Small intestine (tissue), 7 donors: ENCODE results near the gene HPCA. TPM values are rescaled to one million over a fixed set of nuclear protein-coding genes. Genes with fewer than 3 reads are reported as not detected.

Experiments
- DNase-seq, 2 donors: peaks; one replicate each; pipeline versions ENCODE4 v3.0.0 to v3.0.0-alpha.2; 2013
- FAIRE-seq: peaks from 2 replicates; lab custom pipeline; 2012; peaks lifted over from hg19 to GRCh38; lab: Jason Lieb, UNC
- H3K27ac ChIP-seq, 3 donors: one replicate each; pipeline ENCODE4 v1.5.1; 2013; ENCODE audit warnings: low read length in 2 of 3, mild to moderate bottlenecking in 2 of 3, control low read depth in 1 of 3, inconsistent platforms in 1 of 3, low read depth in 1 of 3, moderate library complexity in 1 of 3
- H3K27me3 ChIP-seq, 3 donors: one replicate each; pipeline ENCODE4 v1.6.1; 2013; ENCODE audit warnings: low read length in 3 of 3, inconsistent platforms in 1 of 3; ENCODE audit not compliant: control insufficient read depth in 3 of 3, insufficient read depth in 3 of 3
- H3K36me3 ChIP-seq, 3 donors: one replicate each; pipeline ENCODE4 v1.6.1; 2013; ENCODE audit warnings: low read length in 3 of 3, inconsistent platforms in 1 of 3, low read depth in 1 of 3, mild to moderate bottlenecking in 1 of 3, moderate library complexity in 1 of 3; ENCODE audit not compliant: control insufficient read depth in 3 of 3, insufficient read depth in 2 of 3
- H3K4me1 ChIP-seq, 3 donors: one replicate each; pipeline ENCODE4 v1.6.1; 2013; ENCODE audit warnings: low read length in 2 of 3, inconsistent platforms in 1 of 3, low read depth in 1 of 3, mild to moderate bottlenecking in 1 of 3, moderate library complexity in 1 of 3; ENCODE audit not compliant: control insufficient read depth in 3 of 3, insufficient read depth in 2 of 3
- H3K4me3 ChIP-seq, 3 donors: one replicate each; pipeline ENCODE4 v1.5.1; 2013; ENCODE audit warnings: low read length in 3 of 3, control low read depth in 1 of 3, inconsistent platforms in 1 of 3, low read depth in 1 of 3, mild to moderate bottlenecking in 1 of 3, moderate library complexity in 1 of 3
- H3K9me3 ChIP-seq, 2 donors: one replicate each; pipeline ENCODE4 v1.6.1; 2013; ENCODE audit warnings: low read depth in 1 of 2, low read length in 1 of 2; ENCODE audit not compliant: control insufficient read depth in 2 of 2, insufficient read depth in 1 of 2
- WGBS, 3 donors: extraction: QIAGEN DNeasy Blood & Tissue Kit; methylation state at CpG; one replicate each; pipeline ENCODE4 v1.1.7; 2013; 5-methylcytosine and 5-hydroxymethylcytosine counted together
- polyA plus RNA-seq, 4 donors: library from polyadenylated mRNA; stranded (reverse) in 3 of 4; unstranded in 1 of 4; fragments of 200-250 nt in 3 of 4; fragments of 120-200 nt in 1 of 4; gene quantifications; one replicate each; pipeline versions ENCODE4 v1.2.1 to v1.2.3, GENCODE V29; 2013
- donor health status: healthy with polysubstance abuse.
- donor health status: control.
- donor health status: control.
- donor health status: Bipolar disorder and iron deficiency.
- donor health status: healthy.

The HPCA gene
- polyA plus RNA-seq, 4 donors: 0.96 to 2.9 (median 1.6) TPM; not detected in 1

DNA sequence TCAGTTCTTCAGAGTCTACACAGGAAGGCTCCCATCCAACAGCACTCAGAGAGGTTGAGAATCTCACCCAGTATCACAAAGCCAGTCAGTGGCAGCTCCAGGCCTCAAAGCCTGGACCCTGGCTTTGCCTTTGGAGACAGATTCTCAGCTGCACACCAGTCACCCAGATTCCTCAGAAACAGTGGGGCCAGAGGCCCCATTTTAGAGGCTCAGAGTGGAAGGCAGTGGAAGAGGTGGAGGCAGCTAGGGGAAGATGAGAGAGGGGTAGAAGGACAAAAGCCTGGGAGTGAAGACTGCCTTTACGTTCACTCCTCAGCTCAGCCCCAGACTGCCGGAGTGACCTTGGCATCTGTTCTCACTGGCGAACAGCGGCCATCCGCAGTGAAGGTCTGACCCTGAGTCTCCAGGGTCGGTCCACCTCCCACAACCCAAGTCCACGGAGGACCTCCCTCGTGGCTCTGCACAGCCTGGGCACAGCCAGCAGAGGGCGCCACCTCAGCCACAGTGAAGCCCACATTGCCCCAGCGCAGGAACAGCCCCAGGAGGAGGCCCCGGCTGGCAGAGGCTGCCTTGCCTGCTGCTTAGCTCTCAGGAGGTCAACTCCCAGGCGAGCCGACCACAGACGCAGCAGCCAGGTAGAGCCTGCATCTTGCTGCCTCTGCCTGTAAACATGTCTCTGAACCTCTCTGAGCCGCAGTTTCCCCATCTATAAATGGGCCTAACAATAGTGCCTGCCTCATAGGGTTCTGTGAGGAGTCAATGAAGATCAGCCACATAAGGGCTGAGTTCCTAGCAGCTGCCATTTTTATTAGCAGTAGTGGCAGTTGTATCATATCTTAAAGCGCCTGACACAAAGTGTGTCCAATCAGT lies 9.7 kb upstream of the HPCA start:
- DNase-seq: peak; percentile 62 to 67
- Histone ChIP-seq H3K27ac (no peak overlapping the region), H3K27me3 (peaks cover 0 to 16% (median 5%) of the 10 kb centered on the region in 3 donors), H3K4me3 (no peak overlapping the region), H3K36me3 (no peaks in the 10 kb centered on the region), H3K9me3 (no peaks in the 10 kb centered on the region), H3K4me1 (no peaks in the 10 kb centered on the region)
- no peak for FAIRE-seq
- WGBS, 3 donors: 16 to 31% (median 25%) methylated on average over 16 of the region's 16 CpGs

DNA sequence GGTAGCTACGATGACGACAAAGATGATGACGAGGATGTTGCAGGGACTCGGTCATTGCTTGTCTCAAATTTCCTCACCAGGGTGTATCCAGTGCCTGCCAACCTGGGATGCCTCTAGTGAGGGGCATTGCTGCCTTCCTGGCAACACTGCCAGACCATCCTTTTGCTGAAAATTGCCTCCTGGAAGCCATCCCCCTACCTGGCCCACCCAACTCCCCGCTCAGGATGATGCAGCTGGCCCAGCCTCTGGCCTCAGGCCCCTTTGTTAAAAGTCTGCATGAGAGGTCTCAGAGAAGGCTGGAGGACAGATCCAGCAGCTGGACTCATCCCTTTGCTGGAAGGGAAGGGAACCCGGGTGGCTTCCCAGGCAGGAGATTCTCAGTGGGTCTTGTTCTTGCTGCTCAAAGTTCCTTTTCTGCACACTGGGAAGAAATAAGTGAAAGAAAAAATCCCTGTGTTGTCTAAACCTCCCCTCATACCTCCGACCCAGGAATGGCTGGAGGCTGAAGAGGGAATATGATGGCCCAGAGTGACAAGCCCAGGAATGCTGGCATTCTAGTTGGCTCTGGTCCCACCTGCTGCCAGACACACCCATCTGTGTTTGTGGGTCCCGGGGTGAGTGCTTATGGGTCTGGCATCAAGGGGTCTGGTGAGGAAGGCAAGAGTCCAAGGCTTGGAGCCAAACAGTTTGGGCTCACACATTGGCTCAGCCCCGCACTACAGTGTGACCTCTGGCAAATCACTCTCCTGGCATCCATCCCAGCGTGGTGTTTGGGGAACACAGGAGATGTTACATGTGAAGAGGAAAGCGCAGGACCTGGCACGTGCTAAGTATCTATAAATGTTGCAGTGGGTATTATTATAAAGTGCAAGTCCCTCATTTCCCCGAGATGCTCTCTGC lies 8.8 kb upstream of the HPCA start:
- H3K9me3 ChIP-seq: no peaks in the 10 kb centered on the region
- H3K4me3 ChIP-seq: no peak overlapping the region
- peaks cover 0 to 4% (median 0%) of the 10 kb centered on the region in 3 donors for H3K4me1 ChIP-seq
- DNase-seq (no peak), FAIRE-seq (no peak)
- WGBS, 3 donors: 53 to 72% (median 62%) methylated on average over 13 of the region's 13 CpGs
- H3K36me3 ChIP-seq: no peaks in the 10 kb centered on the region
- peaks cover 0 to 9% (median 0%) of the 10 kb centered on the region in 3 donors for H3K27me3 ChIP-seq
- no peak overlapping the region for H3K27ac ChIP-seq

DNA sequence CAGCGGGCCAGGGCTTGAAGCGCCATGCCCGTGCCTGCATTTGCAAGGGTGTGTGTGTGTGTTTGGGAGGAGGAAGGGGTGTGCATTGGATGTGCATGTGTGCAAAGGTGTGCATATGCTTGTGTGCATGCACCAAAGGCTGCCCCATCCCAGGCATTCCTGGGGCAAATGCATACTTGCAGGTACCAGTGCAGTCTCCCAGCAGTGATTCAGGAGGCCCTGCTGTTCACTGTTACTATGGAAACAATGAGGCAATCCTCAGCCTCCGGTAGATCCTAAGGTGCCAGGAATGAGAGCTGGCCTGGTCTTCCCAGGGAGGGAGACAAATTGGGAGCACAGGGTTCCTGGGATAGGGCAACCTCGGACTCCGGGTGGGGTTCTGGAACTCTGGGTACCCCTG lies 8.1 kb upstream of the HPCA start:
- H3K4me3 ChIP-seq: no peak overlapping the region
- no peaks in the 10 kb centered on the region for H3K36me3 ChIP-seq
- H3K27me3 ChIP-seq: peaks cover 0 to 9% (median 0%) of the 10 kb centered on the region in 3 donors
- H3K4me1 ChIP-seq: peaks cover 0 to 4% (median 0%) of the 10 kb centered on the region in 3 donors
- H3K27ac ChIP-seq: no peak overlapping the region
- 58 to 73% (median 72%) methylated on average over 6 of the region's 6 CpGs for WGBS, 3 donors
- H3K9me3 ChIP-seq: no peaks in the 10 kb centered on the region
- no peak for DNase-seq
- no peak for FAIRE-seq

DNA sequence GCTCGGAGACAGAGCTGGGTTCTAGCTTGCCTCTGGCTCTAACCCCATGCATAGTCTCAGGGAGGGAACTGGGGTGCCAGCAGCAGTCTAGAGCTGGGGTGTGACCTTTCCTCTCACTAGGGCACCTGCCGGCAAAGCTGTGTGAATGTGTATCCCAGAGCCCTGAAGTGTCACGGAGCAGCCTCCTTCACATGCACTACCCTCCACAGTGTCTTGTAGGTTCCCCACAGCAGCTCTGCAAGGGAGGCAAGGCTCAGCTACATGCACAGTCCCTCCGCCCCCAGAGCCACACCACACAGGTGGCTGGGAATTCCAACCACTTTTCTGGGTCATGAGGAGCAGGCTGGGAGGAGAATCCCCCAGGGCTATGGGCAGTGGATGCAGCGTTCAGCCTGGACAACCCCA lies 7.7 kb upstream of the HPCA start:
- Histone ChIP-seq H3K36me3 (no peaks in the 10 kb centered on the region), H3K4me1 (peaks cover 0 to 4% (median 0%) of the 10 kb centered on the region in 3 donors), H3K27ac (no peak overlapping the region), H3K27me3 (peaks cover 0 to 9% (median 0%) of the 10 kb centered on the region in 3 donors), H3K4me3 (no peak overlapping the region), H3K9me3 (no peaks in the 10 kb centered on the region)
- 62 to 73% (median 63%) methylated on average over 5 of the region's 5 CpGs for WGBS, 3 donors
- no peak for DNase-seq
- FAIRE-seq: no peak

DNA sequence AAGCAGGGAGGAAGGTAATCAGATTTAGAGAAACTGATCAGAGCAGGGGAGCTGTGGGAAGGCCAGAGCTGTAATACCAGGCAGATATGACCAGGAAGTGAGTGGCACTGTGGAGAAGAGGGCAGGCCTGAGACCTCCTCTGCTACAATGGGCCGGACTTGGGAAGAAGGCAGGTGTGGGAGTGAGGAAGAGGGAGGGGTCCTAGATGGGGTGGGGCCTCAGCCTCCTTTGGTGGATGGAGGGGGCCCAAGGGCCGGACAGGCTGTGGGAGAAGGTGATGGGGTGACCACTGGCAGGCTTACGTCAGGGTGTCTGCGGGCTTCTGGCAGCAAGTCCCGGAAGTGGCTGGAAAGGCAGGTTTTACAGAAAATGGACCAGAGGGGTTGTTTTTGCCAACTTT lies 5.0 kb upstream of the HPCA start:
- DNase-seq (no peak), FAIRE-seq (no peak)
- H3K27me3 ChIP-seq: peaks cover 5 to 30% (median 6%) of the 10 kb centered on the region in 3 donors
- no peaks in the 10 kb centered on the region for H3K36me3 ChIP-seq
- H3K4me1 ChIP-seq: peaks cover 0 to 4% (median 0%) of the 10 kb centered on the region in 3 donors
- no peak overlapping the region for H3K4me3 ChIP-seq
- H3K27ac ChIP-seq: no peak overlapping the region
- no peaks in the 10 kb centered on the region for H3K9me3 ChIP-seq
- 79 to 85% (median 82%) methylated on average over 4 to 5 of the region's 5 CpGs for WGBS, 3 donors

DNA sequence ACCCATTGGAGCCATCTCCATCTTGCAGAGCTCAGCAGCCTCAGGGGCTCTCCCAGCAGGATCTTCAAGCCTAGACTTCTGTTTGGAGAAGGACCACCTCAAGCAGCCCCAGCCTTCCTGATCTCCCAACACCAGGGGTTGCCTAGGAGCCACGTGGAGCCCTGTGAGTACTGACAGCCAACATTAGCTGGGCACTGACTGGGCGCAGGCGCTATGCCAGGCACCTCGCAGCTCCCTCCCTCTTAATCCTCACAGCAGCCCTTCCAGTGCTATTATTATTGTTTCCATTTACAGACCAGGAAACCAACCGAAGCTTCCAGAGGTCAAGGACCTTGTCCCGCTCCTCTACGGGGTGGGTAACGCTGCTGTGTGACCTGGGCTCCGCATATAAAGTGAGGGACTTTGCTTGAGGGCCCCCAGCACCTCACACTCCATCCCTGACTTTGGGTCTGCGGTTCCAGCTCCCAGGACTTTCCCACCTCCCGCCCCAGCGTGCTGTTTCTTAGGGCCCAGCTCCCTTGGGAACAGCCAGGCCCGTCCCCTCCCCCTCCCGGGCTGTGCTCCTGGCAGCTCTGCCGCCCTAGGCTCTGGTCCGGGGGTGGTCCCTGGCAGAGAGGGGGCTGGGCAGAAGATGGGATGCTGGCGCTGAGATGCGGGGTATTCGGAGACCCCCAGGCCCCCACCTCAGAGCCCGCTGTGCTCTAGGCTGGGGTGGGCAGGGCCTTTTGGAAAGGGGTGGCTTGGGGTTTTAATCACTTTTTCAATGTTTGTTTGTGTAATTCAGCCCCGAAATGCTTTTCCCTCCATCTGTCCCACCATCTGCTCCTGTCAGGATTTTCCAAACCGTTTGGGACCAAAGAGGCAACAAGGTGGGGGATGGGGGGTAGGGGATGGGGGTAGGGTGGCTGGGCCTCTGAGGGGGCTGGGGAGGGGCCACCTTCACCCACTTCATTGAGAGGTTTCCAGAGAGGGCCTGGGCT lies 4.1 kb upstream of the HPCA start:
- 22 to 30% (median 23%) methylated on average over 22 of the region's 22 CpGs for WGBS, 3 donors
- H3K36me3 ChIP-seq: no peaks in the 10 kb centered on the region
- DNase-seq: no peak
- H3K27me3 ChIP-seq: peaks cover 7 to 29% (median 11%) of the 10 kb centered on the region in 3 donors
- no peak overlapping the region for H3K4me3 ChIP-seq
- FAIRE-seq: no peak
- no peak overlapping the region for H3K27ac ChIP-seq
- H3K9me3 ChIP-seq: no peaks in the 10 kb centered on the region
- H3K4me1 ChIP-seq: peaks cover 0 to 4% (median 0%) of the 10 kb centered on the region in 3 donors

DNA sequence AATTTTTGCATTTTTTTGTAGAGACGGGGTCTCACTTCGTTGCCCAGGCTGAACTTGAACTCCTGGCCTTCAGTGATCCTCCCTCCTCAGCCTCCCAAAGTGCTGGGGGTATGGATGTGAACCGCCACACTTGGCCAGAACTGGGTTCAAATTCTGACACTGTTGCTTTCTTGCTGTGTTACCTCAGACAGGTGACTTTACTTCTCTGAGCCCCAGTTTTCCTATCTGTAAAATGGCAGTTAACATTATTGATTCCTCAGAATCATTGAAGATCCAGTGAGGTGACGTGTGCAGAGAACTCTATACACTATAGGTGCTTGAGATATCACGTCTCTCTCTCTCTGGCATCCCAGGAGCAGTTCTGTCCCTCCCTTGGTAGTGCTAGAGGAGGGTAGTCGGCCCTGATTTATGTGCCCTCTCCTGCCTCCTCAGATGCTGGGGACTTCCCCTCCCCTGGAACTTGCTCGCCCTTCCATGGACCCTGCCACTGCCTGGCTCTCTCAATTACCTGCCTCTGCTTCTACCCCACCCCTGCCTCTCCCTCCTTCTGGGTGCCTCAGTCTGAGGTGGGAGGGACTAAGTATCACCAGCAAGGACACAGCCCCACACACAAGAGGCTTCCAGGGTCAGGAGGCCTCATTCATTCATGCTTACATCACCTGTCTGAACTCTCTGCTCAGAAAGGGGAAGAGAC lies 2.8 kb upstream of the HPCA start:
- no peak overlapping the region for H3K27ac ChIP-seq
- FAIRE-seq (no peak), DNase-seq (no peak)
- H3K4me1 ChIP-seq: peaks cover 0 to 4% (median 0%) of the 10 kb centered on the region in 3 donors
- H3K9me3 ChIP-seq: no peaks in the 10 kb centered on the region
- no peaks in the 10 kb centered on the region for H3K36me3 ChIP-seq
- H3K4me3 ChIP-seq: no peak overlapping the region
- H3K27me3 ChIP-seq: peaks cover 7 to 39% (median 16%) of the 10 kb centered on the region in 3 donors
- 64 to 77% (median 74%) methylated on average over 6 to 7 of the region's 7 CpGs for WGBS, 3 donors
